Stomach smooth muscle (tissue), 2 donors: ENCODE data around the gene MTX1.
"Not testable (repeated sequence)": the region's sequence is repeated elsewhere in the genome, so short reads cannot be mapped to it uniquely, and the experiment has no call there.

Experiments used
- H3K27ac ChIP-seq: one replicate; pipeline ENCODE4 v1.7.0; 2013; ENCODE audit warnings: mild to moderate bottlenecking, low read length, inconsistent platforms
- H3K27me3 ChIP-seq, 2 donors: one replicate each; pipeline ENCODE4 v1.7.0; 2013; ENCODE audit warnings: low read length in 2 of 2; ENCODE audit not compliant: insufficient read depth in 2 of 2, control insufficient read depth in 1 of 2
- H3K36me3 ChIP-seq, 2 donors: one replicate each; pipeline ENCODE4 v1.7.0; 2013; ENCODE audit warnings: low read length in 2 of 2; ENCODE audit not compliant: control insufficient read depth in 2 of 2, insufficient read depth in 2 of 2
- H3K4me1 ChIP-seq: one replicate; pipeline ENCODE4 v1.7.0; 2013; ENCODE audit warnings: low read length; ENCODE audit not compliant: control insufficient read depth, insufficient read depth
- H3K4me3 ChIP-seq, 2 donors: one replicate each; pipeline ENCODE4 v1.7.0; 2013; ENCODE audit warnings: low read length in 2 of 2
- H3K9ac ChIP-seq, 2 donors: one replicate each; pipeline ENCODE4 v1.7.0; 2013; ENCODE audit warnings: low read length in 2 of 2, mild to moderate bottlenecking in 1 of 2
- H3K9me3 ChIP-seq, 2 donors: one replicate each; pipeline ENCODE4 v1.7.0; 2013; ENCODE audit warnings: low read length in 2 of 2; ENCODE audit not compliant: control insufficient read depth in 2 of 2
- donor health status: healthy.
- donor health status: Pancreatic carcinoma.

The MTX1 gene, protein sequence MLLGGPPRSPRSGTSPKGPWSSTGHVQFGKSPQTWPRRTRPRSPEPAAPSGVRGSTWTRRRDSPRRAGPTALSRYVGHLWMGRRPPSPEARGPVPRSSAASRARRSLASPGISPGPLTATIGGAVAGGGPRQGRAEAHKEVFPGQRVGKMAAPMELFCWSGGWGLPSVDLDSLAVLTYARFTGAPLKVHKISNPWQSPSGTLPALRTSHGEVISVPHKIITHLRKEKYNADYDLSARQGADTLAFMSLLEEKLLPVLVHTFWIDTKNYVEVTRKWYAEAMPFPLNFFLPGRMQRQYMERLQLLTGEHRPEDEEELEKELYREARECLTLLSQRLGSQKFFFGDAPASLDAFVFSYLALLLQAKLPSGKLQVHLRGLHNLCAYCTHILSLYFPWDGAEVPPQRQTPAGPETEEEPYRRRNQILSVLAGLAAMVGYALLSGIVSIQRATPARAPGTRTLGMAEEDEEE

DNA sequence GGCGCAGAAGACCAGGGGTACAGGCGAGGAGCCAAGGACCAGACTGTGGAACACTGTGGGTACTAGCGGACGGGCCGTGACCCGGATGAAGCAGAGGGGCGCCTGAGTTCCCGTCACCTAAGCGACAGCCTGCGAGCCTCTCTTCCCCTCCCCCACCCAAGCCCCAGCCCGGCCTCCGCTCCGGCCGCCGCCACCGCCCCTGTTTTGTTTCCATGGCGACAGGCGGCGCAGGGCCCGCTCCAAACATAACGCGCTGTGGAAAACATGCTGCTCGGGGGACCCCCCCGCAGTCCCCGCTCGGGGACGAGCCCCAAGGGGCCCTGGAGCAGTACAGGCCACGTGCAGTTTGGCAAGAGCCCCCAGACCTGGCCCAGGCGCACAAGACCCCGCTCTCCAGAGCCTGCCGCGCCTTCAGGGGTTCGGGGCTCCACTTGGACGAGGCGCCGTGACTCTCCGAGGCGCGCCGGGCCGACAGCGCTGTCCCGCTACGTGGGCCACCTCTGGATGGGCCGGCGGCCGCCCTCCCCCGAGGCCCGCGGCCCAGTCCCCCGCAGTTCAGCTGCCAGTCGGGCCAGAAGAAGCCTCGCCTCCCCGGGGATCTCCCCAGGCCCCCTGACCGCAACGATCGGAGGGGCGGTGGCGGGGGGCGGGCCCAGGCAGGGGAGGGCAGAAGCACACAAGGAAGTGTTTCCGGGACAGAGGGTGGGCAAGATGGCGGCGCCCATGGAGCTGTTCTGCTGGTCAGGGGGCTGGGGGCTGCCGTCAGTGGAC lies at the start of gene MTX1:
Gene MTX1 (plus strand): TSS at position 155 of the 771 bp plus-strand sequence. CDS start 110 bp downstream, at position 265.
- Histone ChIP-seq H3K9ac (peak within 1 kb of the TSS; percentile 94 to 96), H3K27ac (peak within 1 kb of the TSS; percentile 99), H3K36me3 (peaks cover 8 to 12% of the 10 kb centered on the region in 2 donors), H3K9me3 (no peaks in the 10 kb centered on the region), H3K27me3 (no peaks in the 10 kb centered on the region), H3K4me1 (peaks cover 52% of the 10 kb centered on the region), H3K4me3 (peak within 1 kb of the TSS; percentile 76 to 95)

- Histone ChIP-seq H3K4me3 (no peak overlapping the region), H3K27ac (no peak overlapping the region), H3K27me3 (no peaks in the 10 kb centered on the region), H3K9me3 (no peaks in the 10 kb centered on the region), H3K4me1 (no peaks in the 10 kb centered on the region), H3K36me3 (no peaks in the 10 kb centered on the region), H3K9ac (no peak overlapping the region)
Measured at GRCh38 chr1:155158991-155159390, 49.5 kb upstream of the MTX1 start.

GRCh38 chr1:155160128-155160527 lies 48.4 kb upstream of the MTX1 start:
- H3K27me3 ChIP-seq, result no peaks in the 10 kb centered on the region
- no peak overlapping the region for H3K27ac ChIP-seq
- H3K4me1 ChIP-seq, result no peaks in the 10 kb centered on the region
- H3K4me3 ChIP-seq, result no peak overlapping the region
- H3K9me3 ChIP-seq, result no peaks in the 10 kb centered on the region
- no peak overlapping the region for H3K9ac ChIP-seq
- no peaks in the 10 kb centered on the region for H3K36me3 ChIP-seq

DNA sequence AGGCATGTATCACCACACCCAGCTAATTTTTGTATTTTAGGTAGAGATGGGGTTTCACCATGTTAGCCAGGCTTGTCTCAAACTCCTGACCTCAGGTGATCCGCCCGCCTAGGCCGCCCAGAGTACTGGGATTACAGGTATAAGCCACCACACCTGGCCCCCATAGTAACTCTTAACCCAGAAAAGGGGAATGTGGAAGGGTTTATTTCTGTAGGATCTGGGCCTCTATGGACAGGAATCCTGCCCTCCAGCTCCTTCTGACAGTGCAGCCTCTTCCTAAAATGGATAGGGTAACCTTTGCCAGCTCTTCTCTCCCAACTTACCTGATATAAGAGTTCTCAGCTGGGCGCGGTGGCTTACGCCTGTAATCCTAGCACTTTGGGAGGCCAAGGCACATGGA lies 45.9 kb upstream of the MTX1 start:
- not testable (repeated sequence) for H3K4me1 ChIP-seq, H3K36me3 ChIP-seq, H3K9ac ChIP-seq, H3K27ac ChIP-seq, H3K9me3 ChIP-seq, H3K4me3 ChIP-seq, H3K27me3 ChIP-seq

GRCh38 chr1:155163785-155164184 lies 44.7 kb upstream of the MTX1 start:
- H3K9me3 ChIP-seq, H3K27ac ChIP-seq, H3K4me3 ChIP-seq, H3K27me3 ChIP-seq, H3K36me3 ChIP-seq, H3K9ac ChIP-seq: not testable (repeated sequence)
- peaks cover 13% of the 10 kb centered on the region for H3K4me1 ChIP-seq

- H3K9me3 ChIP-seq, H3K27me3 ChIP-seq, H3K4me3 ChIP-seq, H3K27ac ChIP-seq, H3K9ac ChIP-seq: not testable (repeated sequence)
- peaks cover 10 to 11% of the 10 kb centered on the region in 2 donors for H3K36me3 ChIP-seq
- peaks cover 13% of the 10 kb centered on the region for H3K4me1 ChIP-seq
Measured at GRCh38 chr1:155164625-155165024, 43.9 kb upstream of the MTX1 start.

GRCh38 chr1:155166051-155166470 lies 42.4 kb upstream of the MTX1 start:
- Histone ChIP-seq H3K27ac (peak overlapping the region; percentile 31), H3K9ac (no peak overlapping the region), H3K9me3 (no peaks in the 10 kb centered on the region), H3K36me3 (peaks cover 17% of the 10 kb centered on the region in 2 donors), H3K27me3 (no peaks in the 10 kb centered on the region), H3K4me1 (peaks cover 13% of the 10 kb centered on the region), H3K4me3 (no peak overlapping the region)

DNA sequence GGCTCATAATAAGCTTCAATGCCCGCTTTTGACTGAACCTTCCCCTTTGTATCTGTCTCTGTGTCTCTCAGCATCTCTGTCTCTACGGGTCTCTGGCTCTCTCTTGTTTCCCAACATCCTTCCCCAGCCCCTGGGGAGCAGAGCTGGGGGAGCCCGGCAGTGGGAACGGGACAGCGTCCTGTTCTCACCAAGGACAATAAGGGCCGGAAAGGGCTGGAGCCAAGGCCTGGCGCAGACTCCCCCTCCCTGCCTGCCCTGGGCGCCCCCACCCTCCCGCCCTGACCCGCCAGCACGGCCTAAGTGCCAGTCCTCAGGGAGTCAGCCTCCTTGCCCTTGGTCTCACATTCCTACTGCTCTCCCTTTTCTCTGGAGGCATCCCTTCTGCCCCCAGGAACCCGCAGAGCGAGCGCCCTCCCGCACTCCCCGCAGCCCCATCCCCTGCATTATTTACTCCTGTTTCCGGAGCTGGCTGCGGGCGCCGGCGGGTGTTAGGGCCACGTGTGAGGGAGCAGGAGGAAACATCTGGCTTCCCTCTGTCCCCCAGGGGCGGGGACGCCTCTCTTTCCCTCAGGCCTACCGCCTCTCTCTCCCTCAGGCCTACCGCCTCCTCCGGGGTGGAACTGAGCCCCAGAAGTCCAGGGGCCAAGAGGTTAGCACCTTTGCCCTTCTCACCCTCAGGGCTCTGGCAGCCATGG lies 41.9 kb upstream of the MTX1 start:
- no peaks in the 10 kb centered on the region for H3K27me3 ChIP-seq
- no peak overlapping the region for H3K9ac ChIP-seq
- peak overlapping the region; percentile 31 for H3K27ac ChIP-seq
- peak overlapping the region in 1 of 2 donors; percentile 15 for H3K4me3 ChIP-seq
- H3K4me1 ChIP-seq, result peaks cover 13% of the 10 kb centered on the region
- no peaks in the 10 kb centered on the region for H3K9me3 ChIP-seq
- peaks cover 17% of the 10 kb centered on the region in 2 donors for H3K36me3 ChIP-seq

- peak overlapping the region; percentile 41 to 42 for H3K9ac ChIP-seq
- H3K27me3 ChIP-seq, result no peaks in the 10 kb centered on the region
- peak overlapping the region; percentile 41 to 66 for H3K4me3 ChIP-seq
- no peaks in the 10 kb centered on the region for H3K9me3 ChIP-seq
- H3K27ac ChIP-seq, result peak overlapping the region; percentile 11
- H3K36me3 ChIP-seq, result peaks cover 17% of the 10 kb centered on the region in 2 donors
- H3K4me1 ChIP-seq, result peaks cover 19% of the 10 kb centered on the region
Measured at GRCh38 chr1:155167166-155168104, 41.1 kb upstream of the MTX1 start.

- H3K9me3 ChIP-seq, H3K27me3 ChIP-seq, H3K27ac ChIP-seq: not testable (repeated sequence)
- Histone ChIP-seq H3K9ac (peak overlapping the region in 1 of 2 donors; percentile 41), H3K4me3 (peak overlapping the region in 1 of 2 donors; percentile 41), H3K4me1 (peaks cover 23% of the 10 kb centered on the region), H3K36me3 (peaks cover 17% of the 10 kb centered on the region in 2 donors)
Measured at GRCh38 chr1:155168105-155168445, 40.4 kb upstream of the MTX1 start.
